SK-N-SH (cell line): ENCODE measurements around the gene REPS2. TPM values are rescaled to one million over a fixed set of nuclear protein-coding genes. Genes with fewer than 3 reads are reported as not detected.

ENCODE experiments used
- CTCF ChIA-PET: fragments of 300-600, 350-600 bp; formaldehyde crosslinking; extraction: SDS; loops from one replicate; lab custom pipeline; 2021; lab: Yijun Ruan, JAX
- POLR2A ChIA-PET: fragments of 350-600 bp; sonication (Branson Sonifier 250); formaldehyde crosslinking; extraction: SDS; loops from one replicate; lab custom pipeline; 2020; ENCODE audit warnings: antibody characterized with exemption, inconsistent platforms; lab: Yijun Ruan, JAX
- DNase-seq: peaks from one replicate; pipeline ENCODE4 v3.0.0; 2012
- H2AFZ ChIP-seq: fragments of 200-600 bp; sonication (generic); 2 replicates; pipeline ENCODE4 v1.8.1; 2016; ENCODE audit warnings: antibody characterized with exemption, mild to moderate bottlenecking, low read depth
- H3F3A ChIP-seq: fragments of 200-600 bp; sonication (generic); replicated peaks from 2 replicates; pipeline ENCODE3; 2016; ENCODE audit warnings: antibody characterized with exemption, mild to moderate bottlenecking; ENCODE audit not compliant: insufficient read depth
- H3K27ac ChIP-seq, 2 experiments: fragments of 200-500 bp in 1 of 2; fragments of 200-600 bp in 1 of 2; sonication (Bioruptor generic) in 1 of 2; sonication (generic), shearing (Covaris generic) in 1 of 2; 2 replicates each; pipeline versions ENCODE4 v1.5.1 to v1.6.1; 2014 to 2016; ENCODE audit warnings: low read depth in 2 of 2, inconsistent platforms in 1 of 2, low read length in 1 of 2, mild to moderate bottlenecking in 1 of 2, mixed read lengths in 1 of 2
- H3K27me3 ChIP-seq: fragments of 200-600 bp; sonication (generic), shearing (Covaris generic); 2 replicates; pipeline ENCODE4 v1.6.1; 2016; ENCODE audit warnings: mixed run types; ENCODE audit not compliant: insufficient read depth
- H3K36me3 ChIP-seq, 2 experiments: fragments of 200-500 bp in 1 of 2; fragments of 200-600 bp in 1 of 2; sonication (Bioruptor generic) in 1 of 2; sonication (generic) in 1 of 2; replicated peaks in 1 of 2; 2 replicates each; pipeline versions ENCODE3 to v1.5.1; 2014 to 2016; ENCODE audit warnings: low read length in 1 of 2, mild to moderate bottlenecking in 1 of 2; ENCODE audit not compliant: insufficient read depth in 2 of 2, control insufficient read depth in 1 of 2
- H3K4me1 ChIP-seq, 2 experiments: fragments of 200-500 bp in 1 of 2; fragments of 200-600 bp in 1 of 2; sonication (Bioruptor generic) in 1 of 2; sonication (generic), shearing (Covaris generic) in 1 of 2; 2 replicates each; pipeline versions ENCODE4 v1.5.1 to v1.6.1; 2014 to 2016; ENCODE audit warnings: low read depth in 1 of 2, low read length in 1 of 2, mixed run types in 1 of 2; ENCODE audit not compliant: insufficient read depth in 2 of 2, control insufficient read depth in 1 of 2
- H3K4me2 ChIP-seq: fragments of 200-600 bp; sonication (generic), shearing (Covaris generic); 2 replicates; pipeline ENCODE4 v1.6.1; 2017; ENCODE audit warnings: mixed run types
- H3K4me3 ChIP-seq, 2 experiments: fragments of 200-500 bp in 1 of 2; fragments of 200-600 bp in 1 of 2; sonication (Bioruptor generic) in 1 of 2; sonication (generic), shearing (Covaris generic) in 1 of 2; 2 replicates each; pipeline versions ENCODE4 v1.5.1 to v1.8.1; 2014 to 2016; ENCODE audit warnings: low read depth in 2 of 2, inconsistent platforms in 1 of 2, low read length in 1 of 2, mild to moderate bottlenecking in 1 of 2, mixed read lengths in 1 of 2, moderate library complexity in 1 of 2
- H3K79me2 ChIP-seq: fragments of 200-600 bp; sonication (generic); 2 replicates; pipeline ENCODE4 v1.8.1; 2017; ENCODE audit warnings: mild to moderate bottlenecking; ENCODE audit not compliant: insufficient read depth
- H3K9ac ChIP-seq: fragments of 200-600 bp; sonication (generic); 2 replicates; pipeline ENCODE4 v1.6.1; 2017; ENCODE audit warnings: mixed run types
- H3K9me2 ChIP-seq: fragments of 200-600 bp; sonication (generic); 2 replicates; pipeline ENCODE4 v1.6.1; 2017; ENCODE audit warnings: mixed run types
- H3K9me3 ChIP-seq: fragments of 200-600 bp; sonication (generic); 2 replicates; pipeline ENCODE4 v1.6.1; 2017; ENCODE audit warnings: mixed run types, mild to moderate bottlenecking, moderate library complexity
- H4K20me1 ChIP-seq: fragments of 200-600 bp; sonication (generic); 2 replicates; pipeline ENCODE4 v1.6.1; 2017; ENCODE audit warnings: mild to moderate bottlenecking, mixed run types; ENCODE audit not compliant: insufficient read depth
- EP300 ChIP-seq, 2 experiments: IDR thresholded peaks; 2 replicates each; pipeline versions ENCODE4 v1.4.0 to v1.6.1; 2012; ENCODE audit warnings: borderline replicate concordance in 1 of 2, low read depth in 1 of 2, low read length in 1 of 2
- FOSL2 ChIP-seq: IDR thresholded peaks from 2 replicates; pipeline ENCODE4 v1.4.0; 2012; ENCODE audit warnings: low read depth, mild to moderate bottlenecking, moderate library complexity, borderline replicate concordance
- FOXM1 ChIP-seq: IDR thresholded peaks from 2 replicates; pipeline ENCODE4 v1.4.0; 2012; ENCODE audit warnings: low read depth, mild to moderate bottlenecking
- GABPA ChIP-seq: IDR thresholded peaks from 2 replicates; pipeline ENCODE4 v1.4.0; 2012; ENCODE audit warnings: low read depth, mild to moderate bottlenecking
- MXI1 ChIP-seq: IDR thresholded peaks from 2 replicates; pipeline ENCODE4 v1.6.1; 2012; ENCODE audit warnings: mild to moderate bottlenecking, low read depth, low read length, improper control_type of control experiment
- NFIC ChIP-seq: IDR thresholded peaks from 2 replicates; pipeline ENCODE4 v1.4.0; 2012; ENCODE audit warnings: borderline replicate concordance
- NRF1 ChIP-seq: IDR thresholded peaks from 2 replicates; pipeline ENCODE4 v1.6.1; 2012; ENCODE audit warnings: low read depth, mild to moderate bottlenecking, low read length
- POLR2AphosphoS5 ChIP-seq: IDR thresholded peaks from 2 replicates; pipeline ENCODE4 v1.6.1; 2012; ENCODE audit warnings: low read depth, low read length
- RFX5 ChIP-seq: IDR thresholded peaks from 2 replicates; pipeline ENCODE4 v1.6.1; 2012; ENCODE audit warnings: mild to moderate bottlenecking, improper control_type of control experiment, low read length
- TEAD4 ChIP-seq: IDR thresholded peaks from 2 replicates; pipeline ENCODE4 v1.4.0; 2012; ENCODE audit warnings: mild to moderate bottlenecking, borderline replicate concordance; ENCODE audit not compliant: insufficient read depth
- WGBS: methylation state at CpG from one replicate; pipeline ENCODE4 v1.1.6; 2017; ENCODE audit warnings: low lambda C conversion rate; 5-methylcytosine and 5-hydroxymethylcytosine counted together
- polyA plus RNA-seq, 3 experiments: library from polyadenylated mRNA; depleted of rRNA; stranded (reverse); fragments of >200 nt; gene quantifications; 2 replicates each; pipeline ENCODE4 v1.2.3, GENCODE V29; 2012
- TF ChIP-seq, protein P1 (sequence below): IDR thresholded peaks from 2 replicates; pipeline ENCODE4 v1.6.1; 2012; ENCODE audit warnings: mild to moderate bottlenecking, low read depth, low read length, moderate library complexity
- TF ChIP-seq, protein P2 (sequence below): fragments of 150-350 bp; IDR thresholded peaks from 2 replicates; pipeline ENCODE4 v1.6.1; 2016; ENCODE audit warnings: mild to moderate bottlenecking, low read depth, low read length
- TF ChIP-seq, protein P3 (sequence below): fragments of 150-350 bp; IDR thresholded peaks from 2 replicates; pipeline ENCODE4 v1.6.1; 2017; ENCODE audit warnings: antibody characterized with exemption, low read length, low read depth, borderline replicate concordance
- TF ChIP-seq, protein P4 (sequence below): IDR thresholded peaks from 2 replicates; pipeline ENCODE4; 2012
- TF ChIP-seq, protein P5 (sequence below): IDR thresholded peaks from 2 replicates; pipeline ENCODE4 v1.4.0; 2012; ENCODE audit warnings: low read depth, borderline replicate concordance

Gene REPS2
- polyA plus RNA-seq, 1 of the 3 experiments (the other 2 are of a cell fraction), result 0.62 TPM

DNA sequence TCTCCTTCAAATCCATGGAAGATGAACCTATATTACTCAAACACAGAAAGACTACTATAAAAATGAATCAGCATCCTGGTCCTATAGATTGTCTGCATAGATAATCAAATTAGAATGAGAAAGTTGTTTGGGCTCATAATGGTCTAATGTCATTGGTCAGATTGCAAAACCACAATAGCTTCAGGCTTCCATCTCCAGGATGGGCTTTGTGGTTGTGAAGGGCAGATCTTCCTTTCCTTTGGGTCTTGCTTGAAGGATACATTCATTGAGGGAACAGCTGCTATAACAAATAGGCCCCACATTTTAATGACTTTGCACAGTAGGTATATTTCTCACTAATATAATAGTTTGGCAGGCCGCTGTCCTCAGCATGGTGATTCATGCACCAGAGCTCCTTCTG, 94.3 kb downstream of the REPS2 start:
- H2AFZ ChIP-seq, result no peak overlapping the region

DNA sequence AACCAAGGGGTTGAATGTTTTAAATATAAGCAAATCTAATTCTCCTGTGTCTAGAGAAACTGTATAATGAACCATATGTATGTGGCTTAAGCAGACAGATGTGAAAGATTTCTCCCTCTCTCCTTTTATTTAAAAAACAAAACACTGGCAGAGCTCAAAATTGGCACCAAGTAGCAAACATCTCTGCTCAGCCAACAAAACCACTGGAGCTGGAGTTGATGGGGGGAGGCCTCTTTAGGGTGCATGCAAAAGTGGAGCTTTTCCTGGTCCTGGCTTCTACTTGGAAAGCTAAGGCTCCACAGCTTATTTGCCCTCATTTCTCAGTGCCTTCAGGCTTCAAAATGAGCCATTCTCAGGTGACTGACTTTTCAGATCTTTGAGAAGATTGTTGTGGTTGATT, 95.6 kb downstream of the REPS2 start:
- Histone ChIP-seq H3K9me2 (no peaks in the 10 kb centered on the region), H3K9ac (no peak overlapping the region), H3K4me3 (no peak overlapping the region), H3K4me1 (peaks cover 0 to 9% of the 10 kb centered on the region in 2 experiments; a peak in 2 of 4 replicates), H4K20me1 (no peaks in the 10 kb centered on the region), H3K9me3 (no peaks in the 10 kb centered on the region), H3K4me2 (no peak overlapping the region), H3K27ac (no peak overlapping the region), H2AFZ (no peak overlapping the region), H3K27me3 (peaks cover 5% of the 10 kb centered on the region; the same call in 1 of the 2 replicates), H3K36me3 (no peaks in the 10 kb centered on the region), H3F3A (no peaks in the 10 kb centered on the region), H3K79me2 (no peaks in the 10 kb centered on the region)
- TF ChIP-seq, protein P1, sequence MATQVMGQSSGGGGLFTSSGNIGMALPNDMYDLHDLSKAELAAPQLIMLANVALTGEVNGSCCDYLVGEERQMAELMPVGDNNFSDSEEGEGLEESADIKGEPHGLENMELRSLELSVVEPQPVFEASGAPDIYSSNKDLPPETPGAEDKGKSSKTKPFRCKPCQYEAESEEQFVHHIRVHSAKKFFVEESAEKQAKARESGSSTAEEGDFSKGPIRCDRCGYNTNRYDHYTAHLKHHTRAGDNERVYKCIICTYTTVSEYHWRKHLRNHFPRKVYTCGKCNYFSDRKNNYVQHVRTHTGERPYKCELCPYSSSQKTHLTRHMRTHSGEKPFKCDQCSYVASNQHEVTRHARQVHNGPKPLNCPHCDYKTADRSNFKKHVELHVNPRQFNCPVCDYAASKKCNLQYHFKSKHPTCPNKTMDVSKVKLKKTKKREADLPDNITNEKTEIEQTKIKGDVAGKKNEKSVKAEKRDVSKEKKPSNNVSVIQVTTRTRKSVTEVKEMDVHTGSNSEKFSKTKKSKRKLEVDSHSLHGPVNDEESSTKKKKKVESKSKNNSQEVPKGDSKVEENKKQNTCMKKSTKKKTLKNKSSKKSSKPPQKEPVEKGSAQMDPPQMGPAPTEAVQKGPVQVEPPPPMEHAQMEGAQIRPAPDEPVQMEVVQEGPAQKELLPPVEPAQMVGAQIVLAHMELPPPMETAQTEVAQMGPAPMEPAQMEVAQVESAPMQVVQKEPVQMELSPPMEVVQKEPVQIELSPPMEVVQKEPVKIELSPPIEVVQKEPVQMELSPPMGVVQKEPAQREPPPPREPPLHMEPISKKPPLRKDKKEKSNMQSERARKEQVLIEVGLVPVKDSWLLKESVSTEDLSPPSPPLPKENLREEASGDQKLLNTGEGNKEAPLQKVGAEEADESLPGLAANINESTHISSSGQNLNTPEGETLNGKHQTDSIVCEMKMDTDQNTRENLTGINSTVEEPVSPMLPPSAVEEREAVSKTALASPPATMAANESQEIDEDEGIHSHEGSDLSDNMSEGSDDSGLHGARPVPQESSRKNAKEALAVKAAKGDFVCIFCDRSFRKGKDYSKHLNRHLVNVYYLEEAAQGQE, result no peak
- TF ChIP-seq MXI1 (no peak), TEAD4 (no peak), POLR2AphosphoS5 (no peak), RFX5 (no peak)
- TF ChIP-seq, protein P2, sequence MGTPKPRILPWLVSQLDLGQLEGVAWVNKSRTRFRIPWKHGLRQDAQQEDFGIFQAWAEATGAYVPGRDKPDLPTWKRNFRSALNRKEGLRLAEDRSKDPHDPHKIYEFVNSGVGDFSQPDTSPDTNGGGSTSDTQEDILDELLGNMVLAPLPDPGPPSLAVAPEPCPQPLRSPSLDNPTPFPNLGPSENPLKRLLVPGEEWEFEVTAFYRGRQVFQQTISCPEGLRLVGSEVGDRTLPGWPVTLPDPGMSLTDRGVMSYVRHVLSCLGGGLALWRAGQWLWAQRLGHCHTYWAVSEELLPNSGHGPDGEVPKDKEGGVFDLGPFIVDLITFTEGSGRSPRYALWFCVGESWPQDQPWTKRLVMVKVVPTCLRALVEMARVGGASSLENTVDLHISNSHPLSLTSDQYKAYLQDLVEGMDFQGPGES, result no peak
- TF ChIP-seq, protein P3, sequence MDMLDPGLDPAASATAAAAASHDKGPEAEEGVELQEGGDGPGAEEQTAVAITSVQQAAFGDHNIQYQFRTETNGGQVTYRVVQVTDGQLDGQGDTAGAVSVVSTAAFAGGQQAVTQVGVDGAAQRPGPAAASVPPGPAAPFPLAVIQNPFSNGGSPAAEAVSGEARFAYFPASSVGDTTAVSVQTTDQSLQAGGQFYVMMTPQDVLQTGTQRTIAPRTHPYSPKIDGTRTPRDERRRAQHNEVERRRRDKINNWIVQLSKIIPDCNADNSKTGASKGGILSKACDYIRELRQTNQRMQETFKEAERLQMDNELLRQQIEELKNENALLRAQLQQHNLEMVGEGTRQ, result no peak
- no peak for DNase-seq
- POLR2A ChIA-PET, result no interaction called here
- CTCF ChIA-PET, result interaction anchor here (0.9 to 2.4 kb wide), 2 partner anchors 159 to 216 kb away, joined by 4 to 11 read pairs; no protein-coding TSS in a partner anchor

More for the DNA sequence above, 94.3 kb downstream of the REPS2 start:
- Histone ChIP-seq H3K9me3 (no peaks in the 10 kb centered on the region), H3K36me3 (no peaks in the 10 kb centered on the region), H3K9ac (no peak overlapping the region), H3K27ac (no peak overlapping the region), H3K79me2 (no peaks in the 10 kb centered on the region), H3K27me3 (peaks cover 5% of the 10 kb centered on the region; the same call in 1 of the 2 replicates), H3K9me2 (no peaks in the 10 kb centered on the region), H3F3A (no peaks in the 10 kb centered on the region), H3K4me3 (no peak overlapping the region), H4K20me1 (no peaks in the 10 kb centered on the region), H3K4me1 (peaks cover 0 to 9% of the 10 kb centered on the region in 2 experiments; a peak in 2 of 4 replicates), H3K4me2 (no peak overlapping the region)
- no peak for DNase-seq
- POLR2A ChIA-PET, result no interaction called here
- 50% methylated on average over 1 of the region's 1 CpG for WGBS
- TF ChIP-seq POLR2AphosphoS5, result no peak
- TF ChIP-seq GABPA, result no peak
- no peak for TF ChIP-seq NRF1
- TF ChIP-seq EP300 (IDR thresholded peaks at IDR 0.05; ENCODE audit: borderline replicate concordance in 1 of 2, low read depth in 1 of 2, low read length in 1 of 2), result no peak
- no peak for TF ChIP-seq NFIC
- TF ChIP-seq FOXM1, result no peak
- no peak for TF ChIP-seq FOSL2
- TF ChIP-seq, protein P4, sequence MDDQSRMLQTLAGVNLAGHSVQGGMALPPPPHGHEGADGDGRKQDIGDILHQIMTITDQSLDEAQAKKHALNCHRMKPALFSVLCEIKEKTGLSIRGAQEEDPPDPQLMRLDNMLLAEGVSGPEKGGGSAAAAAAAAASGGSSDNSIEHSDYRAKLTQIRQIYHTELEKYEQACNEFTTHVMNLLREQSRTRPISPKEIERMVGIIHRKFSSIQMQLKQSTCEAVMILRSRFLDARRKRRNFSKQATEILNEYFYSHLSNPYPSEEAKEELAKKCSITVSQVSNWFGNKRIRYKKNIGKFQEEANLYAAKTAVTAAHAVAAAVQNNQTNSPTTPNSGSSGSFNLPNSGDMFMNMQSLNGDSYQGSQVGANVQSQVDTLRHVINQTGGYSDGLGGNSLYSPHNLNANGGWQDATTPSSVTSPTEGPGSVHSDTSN, result no peak
- TF ChIP-seq, protein P5, sequence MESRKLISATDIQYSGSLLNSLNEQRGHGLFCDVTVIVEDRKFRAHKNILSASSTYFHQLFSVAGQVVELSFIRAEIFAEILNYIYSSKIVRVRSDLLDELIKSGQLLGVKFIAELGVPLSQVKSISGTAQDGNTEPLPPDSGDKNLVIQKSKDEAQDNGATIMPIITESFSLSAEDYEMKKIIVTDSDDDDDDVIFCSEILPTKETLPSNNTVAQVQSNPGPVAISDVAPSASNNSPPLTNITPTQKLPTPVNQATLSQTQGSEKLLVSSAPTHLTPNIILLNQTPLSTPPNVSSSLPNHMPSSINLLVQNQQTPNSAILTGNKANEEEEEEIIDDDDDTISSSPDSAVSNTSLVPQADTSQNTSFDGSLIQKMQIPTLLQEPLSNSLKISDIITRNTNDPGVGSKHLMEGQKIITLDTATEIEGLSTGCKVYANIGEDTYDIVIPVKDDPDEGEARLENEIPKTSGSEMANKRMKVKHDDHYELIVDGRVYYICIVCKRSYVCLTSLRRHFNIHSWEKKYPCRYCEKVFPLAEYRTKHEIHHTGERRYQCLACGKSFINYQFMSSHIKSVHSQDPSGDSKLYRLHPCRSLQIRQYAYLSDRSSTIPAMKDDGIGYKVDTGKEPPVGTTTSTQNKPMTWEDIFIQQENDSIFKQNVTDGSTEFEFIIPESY, result no peak
- TF ChIP-seq RFX5, result no peak
- no peak for TF ChIP-seq TEAD4
- CTCF ChIA-PET, result interaction anchor here (0.6 to 2.4 kb wide), 5 partner anchors 30 to 667 kb away, joined by 3 to 11 read pairs (median 3); no protein-coding TSS in a partner anchor
